Effector memory CD8-positive, alpha-beta T cell (primary cell): ENCODE data around the gene KIAA0232.
"Not testable (repeated sequence)": the region's sequence is repeated elsewhere in the genome, so short reads cannot be mapped to it uniquely, and the experiment has no call there.

Source experiments
- ATAC-seq: fragments of 150-1000 bp; cut with Tn5 transposase; replicated peaks from 2 replicates; pipeline ENCODE4 v1.10.0; 2021; ENCODE audit warnings: mild to moderate bottlenecking, moderate library complexity
- DNase-seq, 3 experiments: peaks; one replicate each; pipeline ENCODE4 v3.0.0; 2021
- H3K27ac Mint-ChIP-seq, 2 donors: one replicate each; pipeline ENCODE4 v1.8.0; 2022; ENCODE audit warnings: mild to moderate bottlenecking in 2 of 2, mixed read lengths in 2 of 2, moderate library complexity in 2 of 2
- H3K27me3 Mint-ChIP-seq, 2 donors: one replicate each; pipeline ENCODE4 v1.8.0; 2022; ENCODE audit warnings: mixed read lengths in 2 of 2
- H3K36me3 Mint-ChIP-seq: one replicate; pipeline ENCODE4 v1.8.0; 2022; ENCODE audit warnings: mild to moderate bottlenecking, moderate library complexity, mixed read lengths; ENCODE audit not compliant: insufficient read depth
- H3K4me1 Mint-ChIP-seq, 2 donors: one replicate each; pipeline ENCODE4 v1.8.0; 2022; ENCODE audit warnings: low read depth in 2 of 2, mixed read lengths in 2 of 2
- H3K4me3 Mint-ChIP-seq, 2 donors: one replicate each; pipeline ENCODE4 v1.8.0; 2022; ENCODE audit warnings: mild to moderate bottlenecking in 2 of 2, mixed read lengths in 2 of 2, moderate library complexity in 2 of 2
- H3K9me3 Mint-ChIP-seq, 2 donors: one replicate each; pipeline ENCODE4 v1.8.0; 2022; ENCODE audit warnings: mixed read lengths in 2 of 2

Gene KIAA0232

GRCh38 chr4:6775746-6776145 is 6.8 kb upstream of the KIAA0232 start:
- ATAC-seq (no peak), DNase-seq (no peak)
- peaks cover 8% of the 10 kb centered on the region for H3K36me3 Mint-ChIP-seq
- no peaks in the 10 kb centered on the region for H3K27me3 Mint-ChIP-seq
- no peaks in the 10 kb centered on the region for H3K9me3 Mint-ChIP-seq
- H3K4me1 Mint-ChIP-seq, result peaks cover 27 to 28% of the 10 kb centered on the region in 2 donors
- H3K4me3 Mint-ChIP-seq, result no peak overlapping the region
- H3K27ac Mint-ChIP-seq, result peak overlapping the region in 1 of 2 donors; percentile 19

GRCh38 chr4:6776920-6777635 is 5.4 kb upstream of the KIAA0232 start:
- no peaks in the 10 kb centered on the region for H3K27me3 Mint-ChIP-seq
- peak overlapping the region; percentile 90 to 95 for H3K27ac Mint-ChIP-seq
- peak; percentile 27 for ATAC-seq
- H3K9me3 Mint-ChIP-seq, result no peaks in the 10 kb centered on the region
- H3K4me1 Mint-ChIP-seq, result peaks cover 33 to 35% of the 10 kb centered on the region in 2 donors
- no peak for DNase-seq
- peaks cover 12% of the 10 kb centered on the region for H3K36me3 Mint-ChIP-seq
- H3K4me3 Mint-ChIP-seq, result peak overlapping the region; percentile 69 to 76

- Mint-ChIP-seq H3K9me3 (no peaks in the 10 kb centered on the region), H3K27ac (peak overlapping the region; percentile 90 to 95), H3K4me3 (peak overlapping the region; percentile 69 to 76), H3K36me3 (peaks cover 12% of the 10 kb centered on the region), H3K27me3 (no peaks in the 10 kb centered on the region), H3K4me1 (peaks cover 33 to 35% of the 10 kb centered on the region in 2 donors)
- DNase-seq (no peak), ATAC-seq (no peak)
Measured at GRCh38 chr4:6777636-6778281, 4.8 kb upstream of the KIAA0232 start.

GRCh38 chr4:6778435-6778834 is 4.1 kb upstream of the KIAA0232 start:
- Mint-ChIP-seq H3K27ac (peak overlapping the region; percentile 90 to 95), H3K9me3 (no peaks in the 10 kb centered on the region), H3K27me3 (no peaks in the 10 kb centered on the region), H3K36me3 (peaks cover 16% of the 10 kb centered on the region), H3K4me1 (peaks cover 33 to 35% of the 10 kb centered on the region in 2 donors), H3K4me3 (peak overlapping the region in 1 of 2 donors; percentile 69)
- ATAC-seq (no peak), DNase-seq (no peak)

- peaks cover 40 to 48% of the 10 kb centered on the region in 2 donors for H3K4me1 Mint-ChIP-seq
- no peaks in the 10 kb centered on the region for H3K27me3 Mint-ChIP-seq
- no peak overlapping the region for H3K4me3 Mint-ChIP-seq
- DNase-seq (no peak), ATAC-seq (no peak)
- peak overlapping the region in 1 of 2 donors; percentile 49 for H3K27ac Mint-ChIP-seq
- H3K36me3 Mint-ChIP-seq, result peaks cover 22% of the 10 kb centered on the region
- H3K9me3 Mint-ChIP-seq, result no peaks in the 10 kb centered on the region
Measured at GRCh38 chr4:6779667-6780565, 2.6 kb upstream of the KIAA0232 start.

GRCh38 chr4:6781113-6781512 is 1.4 kb upstream of the KIAA0232 start:
- no peaks in the 10 kb centered on the region for H3K9me3 Mint-ChIP-seq
- H3K36me3 Mint-ChIP-seq, result peaks cover 22% of the 10 kb centered on the region
- H3K4me1 Mint-ChIP-seq, result peaks cover 48 to 54% of the 10 kb centered on the region in 2 donors
- H3K27me3 Mint-ChIP-seq, result no peaks in the 10 kb centered on the region
- DNase-seq, result no peak
- no peak for ATAC-seq
- H3K27ac Mint-ChIP-seq, result peak overlapping the region; percentile 39 to 49
- peak overlapping the region; percentile 69 to 70 for H3K4me3 Mint-ChIP-seq

GRCh38 chr4:6781561-6781960 is 966 bp upstream of the KIAA0232 start:
- no peaks in the 10 kb centered on the region for H3K27me3 Mint-ChIP-seq
- no peaks in the 10 kb centered on the region for H3K9me3 Mint-ChIP-seq
- H3K27ac Mint-ChIP-seq, result peak overlapping the region; percentile 49 to 54
- no peak for DNase-seq
- peaks cover 48 to 54% of the 10 kb centered on the region in 2 donors for H3K4me1 Mint-ChIP-seq
- H3K36me3 Mint-ChIP-seq, result peaks cover 22% of the 10 kb centered on the region
- ATAC-seq, result no peak
- H3K4me3 Mint-ChIP-seq, result peak overlapping the region; percentile 69 to 70

- Mint-ChIP-seq H3K9me3 (no peaks in the 10 kb centered on the region), H3K36me3 (peaks cover 26% of the 10 kb centered on the region), H3K4me1 (peaks cover 44 to 49% of the 10 kb centered on the region in 2 donors), H3K4me3 (peak overlapping the region in 1 of 2 donors; percentile 69), H3K27me3 (no peaks in the 10 kb centered on the region), H3K27ac (peak overlapping the region; percentile 78 to 87)
- no peak for DNase-seq
- ATAC-seq, result no peak
Measured at GRCh38 chr4:6782846-6783110, 251 bp downstream of the KIAA0232 start.

GRCh38 chr4:6783111-6783981 is 819 bp downstream of the KIAA0232 start:
- peak; percentile 78 to 85 (median 82) for DNase-seq
- Mint-ChIP-seq H3K9me3 (no peaks in the 10 kb centered on the region), H3K36me3 (peaks cover 29% of the 10 kb centered on the region), H3K27ac (peak overlapping the region; percentile 78 to 87), H3K4me3 (peak overlapping the region; percentile 83 to 87), H3K4me1 (peaks cover 44 to 49% of the 10 kb centered on the region in 2 donors), H3K27me3 (no peaks in the 10 kb centered on the region)
- ATAC-seq, result peak; percentile 74

- H3K36me3 Mint-ChIP-seq, result peaks cover 40% of the 10 kb centered on the region
- no peaks in the 10 kb centered on the region for H3K9me3 Mint-ChIP-seq
- no peaks in the 10 kb centered on the region for H3K27me3 Mint-ChIP-seq
- H3K27ac Mint-ChIP-seq, result peak overlapping the region; percentile 4 to 10
- DNase-seq (no peak), ATAC-seq (no peak)
- H3K4me1 Mint-ChIP-seq, result peaks cover 38 to 50% of the 10 kb centered on the region in 2 donors
- H3K4me3 Mint-ChIP-seq, result peak overlapping the region; percentile 37 to 83
Measured at GRCh38 chr4:6785572-6785925, 3.0 kb downstream of the KIAA0232 start.

- Mint-ChIP-seq H3K4me1 (peaks cover 47 to 61% of the 10 kb centered on the region in 2 donors), H3K9me3 (no peaks in the 10 kb centered on the region), H3K27ac (peak overlapping the region; percentile 33 to 46), H3K27me3 (no peaks in the 10 kb centered on the region), H3K36me3 (peaks cover 45% of the 10 kb centered on the region), H3K4me3 (peak overlapping the region; percentile 66 to 73)
- ATAC-seq, result no peak
- no peak for DNase-seq
Measured at GRCh38 chr4:6788123-6788522, 5.6 kb downstream of the KIAA0232 start.

- not testable (repeated sequence) for ATAC-seq, H3K9me3 Mint-ChIP-seq, H3K27me3 Mint-ChIP-seq, DNase-seq
- peak overlapping the region in 1 of 2 donors; percentile 27 for H3K27ac Mint-ChIP-seq
- peak overlapping the region in 1 of 2 donors; percentile 23 for H3K4me3 Mint-ChIP-seq
- peaks cover 44% of the 10 kb centered on the region for H3K36me3 Mint-ChIP-seq
- peaks cover 51 to 59% of the 10 kb centered on the region in 2 donors for H3K4me1 Mint-ChIP-seq
Measured at GRCh38 chr4:6791245-6791644, 8.7 kb downstream of the KIAA0232 start.
